DMS114 treated with DMSO at 0.1 percent for 48 hours (cell line): ENCODE results near the gene ARMCX1.
A peak's percentile ranks its signal among the peaks of the same experiment; 100 is the strongest.
"Not testable (repeated sequence)": the region's sequence is repeated elsewhere in the genome, so short reads cannot be mapped to it uniquely, and the experiment has no call there.

ENCODE experiments used
- DNase-seq: peaks from one replicate; lab custom pipeline; 2025; ENCODE audit not compliant: unreplicated experiment; lab: John Stamatoyannopoulos, UW

The ARMCX1 gene

DNA sequence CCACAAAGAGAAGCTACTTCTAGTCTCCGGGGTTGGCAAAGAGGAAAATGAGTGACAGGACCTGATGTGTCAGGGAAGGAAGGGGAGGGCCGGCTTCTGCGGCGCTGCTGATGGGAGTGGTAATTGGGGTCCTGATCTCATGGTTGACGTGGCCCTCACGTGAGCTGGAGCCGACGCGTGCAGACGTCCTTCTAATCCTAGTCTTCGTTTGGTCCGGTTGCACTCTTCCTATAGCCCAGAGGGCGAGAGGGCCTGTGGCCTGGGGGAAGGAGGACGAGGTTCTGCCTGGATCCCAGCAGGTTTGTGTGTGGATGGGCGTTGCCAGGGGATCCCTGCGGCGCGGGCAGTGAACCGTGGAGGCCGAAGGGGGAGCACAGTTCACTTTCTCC lies at the start of gene ARMCX1:
Gene ARMCX1 (plus strand): TSS at position 186 of the 389 bp plus-strand sequence. CDS start 2,384 bp downstream, outside the sequence.
- DNase-seq: peak; percentile 79

DNA sequence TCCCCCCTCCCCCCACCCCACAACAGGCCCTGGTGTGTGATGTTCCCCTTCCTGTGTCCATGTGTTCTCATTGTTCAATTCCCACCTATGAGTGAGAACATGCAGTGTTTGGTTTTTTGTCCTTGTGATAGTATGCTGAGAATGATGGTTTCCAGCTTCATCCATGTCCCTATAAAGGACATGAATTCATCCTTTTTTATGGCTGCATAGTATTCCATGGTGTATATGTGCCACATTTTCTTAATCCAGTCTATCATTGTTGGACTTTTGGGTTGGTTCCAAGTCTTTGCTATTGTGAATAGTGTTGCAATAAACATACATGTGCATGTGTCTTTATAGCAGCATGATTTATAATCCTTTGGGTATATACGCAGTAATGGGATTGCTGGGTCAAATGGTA lies 47.4 kb upstream of the ARMCX1 start:
- DNase-seq: not testable (repeated sequence)

DNA sequence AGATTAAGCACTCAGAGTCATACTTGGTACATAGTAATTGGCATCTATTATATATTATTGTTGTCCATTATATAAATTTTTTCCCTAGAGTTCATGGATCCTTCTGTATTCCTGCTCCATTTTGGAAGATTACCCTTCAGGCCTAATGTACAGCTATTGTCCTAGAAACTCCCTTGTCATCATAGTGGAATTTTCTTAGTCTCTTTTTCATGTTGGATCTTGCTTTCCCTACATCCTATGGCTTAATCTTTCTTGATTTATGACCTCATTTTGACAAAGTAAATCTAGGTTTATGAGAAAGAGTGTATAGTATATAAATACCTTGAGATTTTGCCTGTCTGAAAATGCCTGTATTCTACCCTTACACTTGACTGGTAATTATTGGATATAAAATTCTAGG lies 43.0 kb upstream of the ARMCX1 start:
- DNase-seq: no peak

DNA sequence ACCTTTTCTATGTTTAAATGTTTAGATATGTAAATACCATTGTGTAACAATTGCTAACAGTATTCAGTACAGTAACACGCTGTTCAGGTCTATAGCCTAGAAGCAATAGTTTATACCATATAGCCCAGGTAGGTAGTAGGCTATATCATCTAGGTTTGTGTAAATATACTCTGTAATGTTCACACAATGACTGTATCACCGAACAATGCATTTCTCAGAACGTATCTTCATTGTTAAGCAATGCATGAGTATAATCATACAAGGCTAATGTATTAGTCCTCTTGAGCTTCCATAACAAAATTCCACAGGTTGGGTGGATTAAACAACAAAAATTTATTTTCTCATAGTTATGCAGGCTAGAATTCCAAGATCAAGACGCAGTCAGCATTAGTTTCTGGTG lies 42.4 kb upstream of the ARMCX1 start:
- no peak for DNase-seq

DNA sequence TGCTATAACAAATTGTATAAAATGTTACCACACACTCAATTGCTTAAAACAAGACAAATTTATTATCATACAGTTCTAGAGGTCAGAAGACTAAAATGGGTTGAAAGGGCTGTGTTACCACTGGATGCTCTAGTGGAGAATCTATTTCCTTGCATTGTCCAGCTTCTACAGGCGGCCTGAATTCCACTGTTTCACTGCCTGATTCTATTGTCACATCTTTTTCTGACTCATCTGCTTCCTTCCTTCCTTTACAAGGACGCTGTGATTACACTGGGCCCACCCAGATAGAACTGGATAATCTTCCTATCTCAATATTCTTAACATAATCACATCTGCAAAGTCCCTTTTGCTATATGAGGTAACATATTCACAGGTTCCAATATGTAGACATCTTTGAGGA lies 19.4 kb upstream of the ARMCX1 start:
- no peak for DNase-seq

DNA sequence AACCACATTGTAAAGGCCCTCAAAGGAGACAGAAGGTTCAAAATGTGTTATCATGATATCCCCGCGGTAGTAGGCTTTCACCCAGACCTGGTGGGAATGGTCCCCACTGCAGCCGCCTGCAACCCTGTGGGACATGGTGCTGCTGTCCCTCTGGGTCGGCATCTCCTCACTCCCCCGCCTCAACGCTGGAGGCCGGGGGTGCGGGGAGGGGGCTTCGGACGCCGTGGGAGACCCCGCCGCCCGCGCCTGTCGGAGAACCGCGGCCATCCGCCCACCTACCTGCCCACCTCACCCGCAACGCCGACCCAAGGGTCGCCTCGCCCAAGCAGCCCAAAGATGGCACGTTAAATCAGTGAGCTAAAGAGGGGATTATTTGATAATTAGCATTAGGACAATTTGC lies 11.2 kb upstream of the ARMCX1 start:
- no peak for DNase-seq

DNA sequence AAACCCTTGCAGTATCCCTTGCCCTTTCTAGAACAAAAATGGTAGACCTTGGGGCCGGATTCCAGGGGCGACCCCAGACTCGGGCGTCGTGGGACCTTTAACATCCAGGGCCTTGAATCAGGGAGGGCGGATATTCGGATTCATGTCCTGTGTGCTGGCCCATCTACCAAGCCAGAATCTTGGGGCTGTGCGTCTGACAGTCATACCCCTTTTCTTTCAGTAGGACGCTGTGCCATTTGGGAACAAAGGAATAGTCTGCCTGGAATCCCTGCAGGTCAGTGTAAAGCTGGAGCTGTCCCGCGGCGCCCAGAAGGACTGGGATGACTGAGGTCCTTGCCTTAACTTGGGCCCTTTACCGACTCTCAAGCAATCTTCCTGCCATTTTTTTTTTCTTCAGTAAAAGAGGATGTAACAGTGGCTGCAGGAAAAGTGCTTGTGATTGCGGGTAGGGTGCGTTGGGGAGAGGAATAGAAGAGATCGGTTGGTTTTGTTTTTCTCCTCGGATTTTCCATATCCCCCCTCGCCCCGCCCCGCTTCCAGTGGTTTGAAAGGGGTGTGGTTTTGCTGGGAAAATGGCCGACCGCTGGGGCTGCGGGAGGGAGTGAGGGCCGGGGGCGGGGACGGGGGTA lies 518 bp downstream of the ARMCX1 start:
- peak; percentile 46 for DNase-seq

DNA sequence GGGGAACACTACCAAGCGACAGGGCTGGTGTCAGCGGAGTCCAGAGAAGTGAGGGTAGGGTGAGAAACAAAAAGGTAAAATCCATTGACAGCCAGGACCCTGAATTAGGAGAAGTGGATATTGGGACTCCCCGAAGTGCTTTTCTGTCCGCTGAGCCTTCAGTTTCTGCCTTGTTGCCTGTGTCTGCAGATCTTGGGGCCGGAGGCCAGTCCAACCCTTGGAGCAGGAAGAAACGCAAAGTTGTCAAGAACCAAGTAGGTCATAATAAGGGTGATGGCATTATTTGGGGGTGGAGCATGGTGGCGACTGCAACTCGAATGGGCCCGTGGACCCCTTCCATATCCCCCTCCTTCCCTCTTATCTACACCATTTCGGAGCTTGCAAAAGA lies 1.0 kb downstream of the ARMCX1 start:
- DNase-seq: no peak

DNA sequence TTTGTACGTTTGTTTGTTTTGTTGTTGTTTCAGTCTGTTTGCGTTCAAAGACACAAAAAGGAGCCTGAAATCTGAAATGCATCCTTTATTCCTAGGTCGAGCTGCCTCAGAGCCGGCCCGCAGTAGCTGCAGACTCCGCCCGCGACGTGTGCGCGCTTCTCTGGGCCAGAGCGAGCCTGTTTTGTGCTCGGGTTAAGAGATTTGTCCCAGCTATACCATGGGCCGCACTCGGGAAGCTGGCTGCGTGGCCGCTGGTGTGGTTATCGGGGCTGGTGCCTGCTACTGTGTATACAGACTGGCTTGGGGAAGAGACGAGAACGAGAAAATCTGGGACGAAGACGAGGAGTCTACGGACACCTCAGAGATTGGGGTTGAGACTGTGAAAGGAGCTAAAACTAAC lies 2.4 kb downstream of the ARMCX1 start:
- no peak for DNase-seq

DNA sequence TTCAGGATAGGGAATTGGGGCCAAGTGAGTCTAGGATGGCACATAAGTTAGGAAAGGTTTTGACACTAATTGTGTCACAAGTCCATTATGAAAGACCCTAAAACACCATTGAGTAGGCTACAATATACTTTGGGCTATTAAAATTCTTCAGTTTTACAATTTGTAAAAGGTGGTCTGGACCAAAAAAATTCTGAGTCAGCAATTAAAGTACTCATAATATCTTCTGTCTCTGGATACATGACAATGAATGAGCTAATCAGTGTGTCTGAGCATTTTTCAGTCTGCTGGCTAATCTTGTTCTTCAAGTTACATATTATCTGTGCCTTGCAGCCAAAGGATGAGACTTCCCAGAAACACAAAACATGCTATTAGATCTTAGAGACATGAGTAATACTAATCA lies 14.3 kb downstream of the ARMCX1 start:
- DNase-seq: no peak

DNA sequence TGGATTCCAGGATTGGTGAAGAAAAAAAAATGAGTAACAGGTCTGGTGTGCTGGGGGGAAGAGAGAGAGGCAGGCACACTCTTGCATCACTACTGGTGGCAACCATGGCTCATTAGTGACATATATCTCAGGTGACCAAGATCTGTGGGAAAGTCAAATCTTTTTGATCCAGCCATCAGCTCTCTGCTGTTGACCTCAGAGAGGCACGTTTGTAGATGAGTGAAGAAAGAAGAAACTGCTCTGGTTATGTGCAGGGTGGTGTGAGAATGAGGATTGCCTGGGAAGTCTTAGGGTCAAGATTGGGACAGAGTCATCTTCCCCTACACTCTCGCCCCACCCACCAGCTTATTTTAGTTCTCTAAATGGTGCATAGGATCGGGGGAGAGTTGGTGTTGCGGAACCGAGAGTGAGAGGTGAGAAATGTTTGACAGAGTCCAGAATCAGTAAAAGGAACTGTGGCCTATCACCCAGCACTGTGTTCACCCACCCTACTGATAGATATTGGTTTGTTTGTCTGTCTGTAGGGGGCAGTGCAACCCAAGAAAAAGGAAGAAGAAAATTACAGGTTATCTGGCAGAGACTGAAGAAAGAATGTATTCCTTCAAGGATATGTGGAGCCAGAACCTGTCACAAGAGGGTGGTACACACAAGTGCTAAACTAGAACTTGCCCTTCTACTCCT lies 45.5 kb downstream of the ARMCX1 start:
- peak; percentile 33 for DNase-seq

DNA sequence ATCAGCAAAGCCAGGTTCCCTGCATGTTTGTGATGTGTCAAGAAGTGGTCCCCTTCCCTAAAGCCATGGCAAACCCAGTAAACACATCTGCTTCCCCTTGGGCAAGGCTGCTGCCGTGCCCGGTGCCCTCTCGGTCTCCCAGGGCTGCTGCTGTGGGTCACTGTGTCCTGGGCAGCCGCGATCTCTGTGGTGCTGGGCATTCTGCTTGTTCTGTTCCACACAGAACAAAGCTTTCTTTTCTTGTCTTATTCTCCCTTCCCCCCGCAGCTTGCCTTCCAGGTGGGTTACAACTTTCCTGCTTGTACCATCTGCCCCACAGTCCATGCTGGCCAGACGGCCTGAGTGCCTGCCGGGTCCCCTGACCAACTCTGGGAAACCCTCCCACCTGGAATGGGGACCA lies 49.2 kb downstream of the ARMCX1 start:
- not testable (repeated sequence) for DNase-seq

DNA sequence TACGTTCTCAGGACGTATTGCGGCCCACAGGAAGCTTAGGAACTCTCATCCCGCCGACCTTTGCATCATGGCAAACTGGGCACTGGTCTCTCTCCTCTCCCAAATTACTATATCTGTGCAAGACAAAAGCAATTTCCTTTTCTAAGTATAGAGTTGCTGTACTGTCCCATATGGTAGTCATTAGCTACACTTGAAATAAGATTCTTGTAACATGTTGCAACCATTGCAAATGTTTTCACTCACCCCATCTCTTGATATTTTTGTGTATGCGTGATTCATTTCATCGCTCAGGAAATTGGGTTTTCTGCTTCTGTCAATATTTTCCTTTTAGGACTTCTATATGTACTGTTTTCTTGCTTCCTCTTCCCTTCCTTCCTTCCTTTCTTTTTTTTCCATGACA lies 51.7 kb downstream of the ARMCX1 start:
- no peak for DNase-seq
